T follicular helper cell (primary cell): Measurements from ENCODE around the gene PCDHGC3.

ENCODE experiments used
- DNase-seq: peaks from one replicate; pipeline ENCODE4 v3.0.0-alpha.2; 2020; ENCODE audit warnings: low read depth

PCDHGC3 gene

GRCh38 chr5:141523991-141524390 lies 48.2 kb downstream of the PCDHGC3 start:
- no peak for DNase-seq

- DNase-seq: peak; percentile 20
These were observed 49.1 kb downstream of the PCDHGC3 start for GRCh38 chr5:141524604-141525597.

GRCh38 chr5:141525653-141526052 lies 49.9 kb downstream of the PCDHGC3 start:
- DNase-seq: no peak

- no peak for DNase-seq
These were observed 51.7 kb downstream of the PCDHGC3 start for GRCh38 chr5:141527426-141527825.
